GM21786 (cell line): ENCODE measurements around the gene CYP17A1.
"Not testable (repeated sequence)": the region's sequence is repeated elsewhere in the genome, so short reads cannot be mapped to it uniquely, and the experiment has no call there.

Experiments
- ATAC-seq: cut with Tn5 transposase; IDR thresholded peaks from one replicate; pipeline ENCODE4 v1.9.1; 2021; ENCODE audit not compliant: unreplicated experiment

Gene CYP17A1

DNA sequence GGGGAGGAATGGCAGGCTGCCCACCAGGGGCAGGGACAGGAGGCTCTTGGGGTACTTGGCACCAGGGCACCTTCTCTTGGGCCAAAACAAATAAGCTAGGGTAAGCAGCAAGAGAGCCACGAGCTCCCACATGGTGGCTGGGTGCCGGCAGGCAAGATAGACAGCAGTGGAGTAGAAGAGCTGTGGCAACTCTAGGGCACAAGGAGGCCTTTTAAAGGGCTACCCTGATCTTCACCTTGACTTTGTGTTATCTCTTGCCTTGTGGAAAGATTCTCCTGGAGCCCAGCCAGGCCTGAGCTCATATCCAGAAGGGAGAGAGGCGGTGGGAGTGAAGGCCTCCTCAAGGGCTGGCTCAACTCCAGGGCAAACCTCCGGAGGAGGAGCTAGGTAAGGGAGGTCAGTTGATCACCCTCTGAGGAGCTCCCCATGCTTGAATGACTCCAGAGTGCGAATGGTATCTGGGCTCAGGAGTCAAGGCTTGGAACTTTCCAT, at the start of gene CYP17A1:
Gene CYP17A1 (minus strand): TSS at position 184 of the 492 bp plus-strand sequence. CDS start 52 bp downstream, at position 132.
- ATAC-seq, result no peak

- ATAC-seq, result no peak
These were observed 43.0 kb upstream of the CYP17A1 start for GRCh38 chr10:102880256-102880655.

DNA sequence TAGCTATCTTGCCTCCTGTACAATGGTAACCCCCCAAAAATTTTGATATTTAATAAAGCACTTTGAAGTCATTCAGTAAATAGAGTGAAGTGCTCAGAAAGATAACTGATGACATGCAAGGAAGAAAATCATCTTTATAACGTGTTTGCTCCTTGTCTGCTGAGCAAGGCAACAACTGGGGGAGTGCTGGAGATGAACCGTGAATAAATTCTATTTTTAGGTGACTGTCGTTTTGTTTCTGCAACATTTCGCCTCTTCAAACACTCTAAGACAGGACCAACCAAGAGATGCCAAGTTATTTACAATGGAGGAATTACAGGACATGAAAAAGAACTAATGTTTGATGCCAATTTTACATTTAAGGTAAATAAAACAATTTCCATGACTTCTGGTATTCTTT, 41.4 kb upstream of the CYP17A1 start:
- ATAC-seq, result no peak

DNA sequence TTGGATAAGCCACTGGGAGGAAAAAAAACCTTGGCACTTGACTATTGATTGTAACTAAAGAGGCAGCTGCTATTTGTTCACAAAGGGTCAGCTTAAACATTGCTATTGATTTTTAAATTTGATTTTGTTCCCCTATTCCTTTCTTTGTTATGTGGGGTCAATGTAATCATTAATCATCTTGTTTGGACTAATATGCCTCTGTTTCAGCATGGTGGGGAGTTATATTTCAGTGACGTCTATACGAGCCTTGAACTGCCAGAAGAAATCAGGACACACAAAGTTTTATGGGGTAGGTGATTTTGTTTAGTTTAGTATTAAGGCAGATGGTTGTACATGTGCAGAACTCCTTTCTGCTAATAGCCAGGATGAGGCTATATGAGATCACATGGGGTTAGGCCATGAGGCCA, 39.5 kb upstream of the CYP17A1 start:
- no peak for ATAC-seq

- no peak for ATAC-seq
These were observed 35.0 kb upstream of the CYP17A1 start for GRCh38 chr10:102872163-102872562.

DNA sequence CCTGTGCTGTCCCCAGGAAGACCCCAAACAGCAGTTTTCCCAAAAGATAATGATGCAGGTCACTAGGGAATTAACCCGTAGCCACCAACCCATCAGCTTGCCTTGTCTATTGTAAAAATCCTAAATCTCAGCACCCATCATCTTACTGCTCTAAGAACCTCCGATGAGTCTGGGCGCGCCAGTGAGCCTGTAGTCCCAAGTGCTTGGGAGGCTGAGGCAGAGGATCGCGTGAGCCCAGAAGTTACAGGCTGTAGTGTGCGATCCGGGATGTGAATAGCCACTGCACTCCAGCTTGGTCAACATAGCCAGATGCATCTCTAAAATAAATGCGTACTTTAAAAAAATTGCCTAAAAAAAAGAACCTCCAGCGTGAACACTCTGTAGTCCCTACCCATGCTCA, 33.0 kb upstream of the CYP17A1 start:
- no peak for ATAC-seq

GRCh38 chr10:102869258-102870198, 32.3 kb upstream of the CYP17A1 start, which contains the start of gene AS3MT:
TSS of gene AS3MT (plus strand) at chr10:102869470. CDS start at chr10:102869593, 123 bp downstream.
- ATAC-seq, result no peak

- no peak for ATAC-seq
These were observed 31.7 kb upstream of the CYP17A1 start for GRCh38 chr10:102868911-102869257.

- ATAC-seq, result no peak
These were observed 28.4 kb upstream of the CYP17A1 start for GRCh38 chr10:102865620-102866019.

DNA sequence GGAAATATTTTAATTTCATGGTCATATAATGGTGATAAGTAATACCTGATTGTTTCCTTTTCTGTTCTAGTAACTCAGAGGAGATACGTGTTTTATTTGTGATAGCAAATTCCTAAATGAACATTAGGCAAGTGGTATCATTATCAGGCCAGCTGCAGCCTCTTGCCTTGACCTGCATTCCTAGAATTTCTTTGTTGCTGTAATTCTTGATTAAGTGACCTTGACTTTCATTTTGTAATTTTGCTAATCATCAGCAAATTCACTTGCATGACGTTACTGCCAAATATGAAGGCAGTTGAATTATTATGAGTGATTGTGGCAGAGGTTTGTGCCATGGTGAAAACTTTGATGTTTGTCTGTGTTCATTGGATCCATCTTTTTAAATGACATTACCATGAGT, 26.4 kb upstream of the CYP17A1 start:
- no peak for ATAC-seq

DNA sequence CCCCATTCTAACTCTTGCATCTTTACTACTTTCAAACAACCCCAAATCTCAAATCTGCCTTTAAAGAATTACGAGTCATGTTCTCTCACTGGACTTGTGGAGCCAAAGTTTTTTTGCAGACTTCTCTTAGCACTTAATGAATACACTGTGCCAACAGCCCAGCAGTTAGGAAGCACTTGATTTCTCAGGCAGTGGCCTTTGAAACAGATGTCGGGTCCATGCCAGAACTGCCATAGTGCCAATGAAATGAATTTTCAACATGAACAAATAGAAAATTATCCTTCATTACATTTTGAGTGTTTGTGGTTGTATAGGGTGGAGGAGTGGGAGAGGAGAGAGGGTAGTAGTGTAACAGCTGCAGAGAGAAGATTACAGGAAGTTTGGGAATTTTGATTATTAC, 22.7 kb upstream of the CYP17A1 start:
- no peak for ATAC-seq

GRCh38 chr10:102856758-102857424, 19.7 kb upstream of the CYP17A1 start:
- no peak for ATAC-seq

- not testable (repeated sequence) for ATAC-seq
These were observed 18.7 kb upstream of the CYP17A1 start for GRCh38 chr10:102855731-102856436.

DNA sequence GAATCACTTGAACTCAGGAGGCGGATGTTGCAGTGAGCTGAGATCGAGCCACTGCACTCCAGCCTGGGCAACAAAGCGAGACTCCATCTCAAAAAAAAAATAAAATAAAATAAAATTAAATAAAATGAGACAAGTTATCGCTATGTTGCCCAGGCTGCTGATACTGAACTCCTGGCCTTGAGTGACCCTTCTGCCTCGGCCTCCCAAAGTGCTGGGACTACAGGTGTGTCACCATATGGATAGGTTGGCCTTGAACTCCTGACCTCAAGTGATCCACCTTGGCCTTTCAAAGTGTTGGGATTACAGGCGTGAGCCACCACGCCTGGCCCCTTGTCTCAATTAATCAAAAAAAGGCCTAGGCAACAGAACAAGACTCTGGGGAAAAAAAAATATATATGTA, 16.0 kb upstream of the CYP17A1 start:
- not testable (repeated sequence) for ATAC-seq

- ATAC-seq, result no peak
These were observed 12.9 kb upstream of the CYP17A1 start for GRCh38 chr10:102850025-102850518.

GRCh38 chr10:102845352-102845902, 8.2 kb upstream of the CYP17A1 start:
- no peak for ATAC-seq

GRCh38 chr10:102844190-102844776, 7.1 kb upstream of the CYP17A1 start:
- not testable (repeated sequence) for ATAC-seq

GRCh38 chr10:102843139-102843538, 5.9 kb upstream of the CYP17A1 start:
- ATAC-seq, result not testable (repeated sequence)

DNA sequence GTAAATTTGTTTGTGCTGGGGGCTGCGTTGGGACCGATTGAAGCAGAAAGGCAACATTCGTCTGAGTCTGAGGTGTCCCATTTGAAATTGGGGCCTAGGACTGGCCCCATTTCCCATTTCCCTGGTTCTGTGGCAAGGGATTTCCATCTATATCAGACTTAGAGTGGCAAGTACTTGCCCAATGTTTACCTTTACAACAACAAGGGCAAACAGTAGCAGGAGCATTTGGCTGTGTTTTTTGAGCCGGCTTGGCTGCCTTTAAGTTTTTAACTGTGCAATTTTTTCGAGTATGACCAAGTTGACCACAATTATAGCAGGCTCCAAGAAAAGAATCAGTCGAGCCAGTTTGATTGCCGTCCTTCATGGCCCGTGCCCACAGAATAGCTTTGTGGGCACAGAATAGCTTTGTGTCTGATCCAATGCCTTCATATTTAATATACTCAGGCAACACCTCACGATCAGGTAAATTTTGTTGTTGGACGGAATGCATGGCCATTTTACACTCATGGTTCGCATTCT, 4.7 kb upstream of the CYP17A1 start:
- ATAC-seq, result no peak

GRCh38 chr10:102838276-102838927, 1.2 kb upstream of the CYP17A1 start:
- not testable (repeated sequence) for ATAC-seq
